HG03457 (cell line): ENCODE results near the gene TBC1D8B.

ENCODE experiments used
- ATAC-seq: cut with Tn5 transposase; IDR thresholded peaks from one replicate; pipeline ENCODE4 v1.9.1; 2021; ENCODE audit warnings: moderate number of reproducible peaks; ENCODE audit not compliant: unreplicated experiment

Gene TBC1D8B

DNA sequence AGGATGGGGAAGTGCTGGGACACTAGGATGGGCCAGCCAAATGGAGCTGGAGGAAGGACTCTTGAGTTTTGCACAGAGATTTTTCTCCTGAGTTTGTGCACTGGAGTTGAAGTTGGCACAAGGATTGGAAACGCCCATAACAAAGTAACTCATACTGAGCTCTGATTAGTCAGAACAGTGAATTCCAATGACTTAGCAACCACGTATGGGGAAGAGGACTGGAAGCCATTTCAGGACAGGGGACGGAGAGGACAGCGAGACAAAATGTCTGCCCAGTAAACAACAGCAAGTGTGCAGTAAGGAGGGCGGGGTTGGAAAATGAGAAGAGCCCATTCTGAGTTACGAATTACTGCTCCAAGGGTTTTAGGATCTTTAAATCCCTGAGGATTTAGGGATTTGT, 94.8 kb downstream of the TBC1D8B start:
- ATAC-seq: no peak

GRCh38 chrX:106898462-106898861, 96.0 kb downstream of the TBC1D8B start:
- ATAC-seq: no peak

DNA sequence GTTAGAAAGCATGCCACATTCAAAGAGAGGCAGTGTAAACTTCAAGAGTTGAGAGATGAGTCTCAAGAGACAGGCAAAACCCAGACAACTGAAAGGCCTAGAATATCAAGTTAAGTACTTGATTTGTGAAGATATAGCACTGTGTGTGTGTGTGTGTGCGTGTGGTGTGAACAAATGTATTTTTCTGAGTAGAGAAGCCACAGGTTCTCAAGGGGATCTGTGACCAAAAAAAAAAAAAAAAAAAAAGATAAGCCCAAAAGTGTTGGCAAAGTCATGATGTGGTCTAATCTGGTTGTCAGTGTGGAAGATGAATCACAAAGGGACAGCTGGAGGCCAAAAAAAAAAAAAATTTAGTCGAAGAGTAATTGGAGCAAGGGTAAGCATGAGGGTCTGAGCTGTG, 96.8 kb downstream of the TBC1D8B start:
- ATAC-seq: no peak

GRCh38 chrX:106899841-106900240, 97.4 kb downstream of the TBC1D8B start:
- ATAC-seq: no peak

DNA sequence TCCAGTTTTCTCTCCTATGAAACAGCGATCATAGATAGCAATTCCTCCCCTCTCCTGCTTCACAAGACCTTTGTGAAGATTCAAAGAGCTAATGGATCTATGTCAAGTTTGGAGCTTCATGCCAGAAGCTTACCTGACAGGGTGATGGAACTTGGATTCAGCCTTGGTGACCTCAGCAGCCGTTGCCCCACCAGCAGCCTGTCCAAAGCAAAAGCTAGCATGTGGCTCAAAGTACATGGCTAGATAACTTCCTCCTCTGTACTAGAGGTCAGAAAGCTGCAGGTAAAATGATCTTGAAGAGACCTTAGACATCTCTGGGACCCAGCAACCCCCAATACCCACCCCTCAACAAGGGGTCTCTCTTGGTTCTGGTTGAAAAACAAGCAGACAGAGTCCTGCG, 98.9 kb downstream of the TBC1D8B start:
- no peak for ATAC-seq

DNA sequence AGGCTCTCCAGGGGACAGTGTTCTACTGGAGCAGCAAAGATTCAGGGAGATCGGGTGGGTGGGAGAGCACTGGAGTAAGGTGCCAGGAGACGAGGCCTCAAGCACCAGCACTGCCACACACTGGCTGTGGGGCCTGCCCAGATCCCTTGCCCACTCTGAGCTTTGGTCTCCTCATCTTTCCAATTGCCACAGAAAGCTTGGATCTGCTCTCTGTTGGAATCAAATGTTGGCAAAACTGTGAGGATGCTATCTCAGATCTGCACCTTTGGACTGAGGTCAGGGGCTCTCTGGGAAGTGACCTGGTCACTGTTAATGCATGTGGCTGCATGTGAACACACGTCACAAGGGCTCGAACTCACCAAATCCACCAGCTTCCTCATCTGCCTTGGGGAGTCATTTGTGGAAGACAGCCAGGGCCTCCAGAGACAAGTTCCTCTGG, 99.3 kb downstream of the TBC1D8B start:
- no peak for ATAC-seq

- ATAC-seq: no peak
These were observed 100.2 kb downstream of the TBC1D8B start for GRCh38 chrX:106902684-106903083.

DNA sequence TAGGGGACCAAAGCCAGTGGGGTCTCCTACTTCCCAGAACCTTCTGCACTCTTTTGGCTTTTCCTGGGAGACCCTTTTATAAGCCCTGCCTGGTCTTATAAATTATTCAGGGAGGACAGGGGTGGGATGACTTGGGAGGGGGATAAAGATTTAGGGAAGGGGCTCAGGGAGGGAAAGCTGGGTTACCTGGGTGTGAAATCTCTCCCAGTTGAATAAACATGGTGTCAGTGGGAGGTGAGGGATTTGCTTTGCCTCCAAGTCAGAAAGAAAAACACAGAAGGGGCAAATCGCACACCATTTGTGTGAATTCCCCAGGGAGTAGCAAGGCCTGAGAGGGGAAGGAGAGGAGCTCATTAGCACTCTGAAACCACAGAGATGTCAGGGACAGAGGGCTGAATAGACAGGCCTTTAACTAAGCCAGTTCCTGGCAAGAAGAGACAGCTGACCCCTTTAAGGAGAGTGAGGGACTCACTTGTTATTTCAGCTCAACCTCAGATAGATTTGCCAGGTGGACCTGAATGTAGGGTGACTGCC, 100.9 kb downstream of the TBC1D8B start, which contains the start of gene RIPPLY1:
Gene RIPPLY1, minus strand, starts transcription at position 51 of the 534 bp plus-strand sequence. CDS start 54 bp downstream, outside the sequence.
- no peak for ATAC-seq

DNA sequence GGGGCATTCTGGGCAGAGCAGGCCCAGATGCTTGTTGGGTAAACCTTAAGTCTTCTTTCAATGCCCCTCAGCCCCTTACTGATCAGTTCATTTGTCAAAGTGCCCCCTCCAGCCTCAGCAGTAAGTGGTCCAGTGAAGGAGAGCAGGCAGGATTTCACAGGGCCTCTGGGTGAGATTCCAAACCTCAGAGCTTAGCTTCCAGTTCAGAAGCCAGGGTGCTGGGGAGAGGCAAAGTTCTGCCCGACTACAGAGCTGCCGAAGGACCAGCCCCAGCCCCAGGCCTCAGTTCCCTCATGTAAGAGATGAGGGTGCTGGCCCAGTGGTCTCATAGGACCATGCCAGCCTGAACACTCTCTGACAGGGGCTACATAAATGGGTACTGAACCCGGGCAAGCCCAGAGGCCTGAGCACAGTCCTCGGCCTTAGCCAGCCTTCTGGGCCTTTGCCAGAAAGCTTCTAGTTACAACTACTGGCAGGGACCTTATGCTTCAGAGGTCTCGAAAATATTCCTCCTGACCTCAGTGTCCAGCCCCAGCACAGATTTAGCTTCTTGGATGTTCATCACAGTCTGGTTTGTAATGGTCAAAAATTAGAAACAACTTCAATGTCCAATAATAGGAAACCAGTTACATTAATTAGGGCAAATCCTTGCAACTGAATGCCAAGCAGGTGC, 101.5 kb downstream of the TBC1D8B start:
- no peak for ATAC-seq

DNA sequence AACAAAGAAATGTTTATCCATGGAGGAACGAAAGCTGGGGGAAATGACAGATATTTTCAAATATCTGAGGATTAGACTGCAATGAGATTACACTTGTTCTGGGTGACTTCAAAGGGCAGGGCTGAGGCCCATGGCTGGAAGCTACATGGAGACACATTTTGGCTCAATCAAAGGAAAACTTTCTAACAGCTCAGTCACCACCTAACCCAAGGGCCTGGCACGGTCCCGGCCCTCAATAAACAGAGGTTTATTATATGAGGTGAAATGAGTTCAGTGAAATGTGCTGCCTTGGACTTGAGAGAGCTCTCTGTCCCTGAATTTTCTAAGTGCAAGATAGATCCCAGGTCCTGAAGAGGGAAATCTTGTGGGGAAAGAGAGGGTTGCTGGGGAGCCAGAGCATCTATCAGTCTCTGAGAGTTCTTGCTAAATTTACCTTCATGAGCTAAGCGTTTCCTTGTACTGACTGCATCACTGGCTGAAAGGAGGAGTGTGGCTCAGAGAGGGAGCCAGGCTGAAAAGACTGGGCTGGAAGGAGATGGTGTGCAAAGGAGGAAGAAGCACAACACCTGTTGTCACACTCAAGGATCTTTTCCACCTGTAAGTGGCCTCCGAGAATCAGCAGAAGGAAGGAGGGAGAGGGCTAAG, 102.7 kb downstream of the TBC1D8B start:
- no peak for ATAC-seq

GRCh38 chrX:106906361-106906760, 103.9 kb downstream of the TBC1D8B start:
- no peak for ATAC-seq

GRCh38 chrX:106912864-106913263, 110.4 kb downstream of the TBC1D8B start:
- ATAC-seq: no peak

DNA sequence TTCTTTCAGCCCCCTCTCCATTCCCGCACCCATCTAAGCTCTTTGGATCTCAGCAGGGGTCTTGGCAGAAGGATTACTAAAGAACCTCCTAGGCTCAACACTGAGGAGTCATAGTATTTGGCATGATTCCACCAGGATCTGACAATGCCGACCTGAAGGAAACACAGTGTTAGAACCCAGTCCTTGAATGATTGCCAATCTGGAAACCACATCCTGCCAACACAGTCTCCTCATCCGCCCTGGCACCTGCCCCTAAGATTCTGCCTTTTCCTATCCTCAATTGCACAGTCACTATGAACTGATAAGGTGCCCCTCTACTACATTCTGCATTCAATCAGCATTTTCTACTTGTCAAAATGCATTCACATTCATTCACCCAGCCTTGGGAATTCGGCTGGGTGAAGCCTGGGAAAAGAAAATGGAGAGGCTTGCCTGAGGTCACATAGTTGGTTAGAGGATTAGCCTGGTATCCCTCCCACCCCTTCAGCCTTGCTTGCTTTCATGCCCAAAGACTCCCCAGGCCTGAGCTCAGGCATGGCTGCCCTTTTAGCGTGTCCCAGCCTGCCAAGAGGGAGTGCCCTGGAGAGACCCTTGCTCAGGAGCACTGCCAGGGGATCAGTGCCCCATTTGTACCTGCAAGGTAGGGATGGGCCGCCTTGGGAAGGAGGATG, 115.5 kb downstream of the TBC1D8B start:
- peak; percentile 77 for ATAC-seq

GRCh38 chrX:106919932-106920452, 117.5 kb downstream of the TBC1D8B start, which contains the start of gene CLDN2:
Gene CLDN2, plus strand, starts transcription at chrX:106920402. Its CDS starts 7,827 bp downstream, at chrX:106928229.
- ATAC-seq: no peak

DNA sequence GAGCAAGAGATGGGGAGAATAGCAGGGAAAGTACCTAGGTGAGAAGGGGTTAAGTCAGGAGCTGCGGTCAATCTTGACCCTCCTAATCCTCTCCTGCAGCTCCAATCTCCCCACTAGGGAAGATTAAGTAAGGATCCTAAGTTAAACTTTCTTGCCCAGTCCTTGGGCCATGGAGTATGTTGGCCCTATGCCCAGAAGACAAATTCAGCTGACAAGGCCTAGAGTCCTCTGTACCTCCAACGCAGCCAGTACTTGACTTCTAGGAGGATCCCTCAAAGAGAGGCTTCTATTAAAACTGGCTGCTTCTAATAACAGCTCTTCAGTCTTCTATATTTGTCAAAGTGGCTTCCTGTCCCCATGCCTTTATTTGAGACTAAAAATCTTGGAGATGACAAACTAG, 119.2 kb downstream of the TBC1D8B start:
- ATAC-seq: no peak
